ENCODE data around the gene XIRP1.

DNA sequence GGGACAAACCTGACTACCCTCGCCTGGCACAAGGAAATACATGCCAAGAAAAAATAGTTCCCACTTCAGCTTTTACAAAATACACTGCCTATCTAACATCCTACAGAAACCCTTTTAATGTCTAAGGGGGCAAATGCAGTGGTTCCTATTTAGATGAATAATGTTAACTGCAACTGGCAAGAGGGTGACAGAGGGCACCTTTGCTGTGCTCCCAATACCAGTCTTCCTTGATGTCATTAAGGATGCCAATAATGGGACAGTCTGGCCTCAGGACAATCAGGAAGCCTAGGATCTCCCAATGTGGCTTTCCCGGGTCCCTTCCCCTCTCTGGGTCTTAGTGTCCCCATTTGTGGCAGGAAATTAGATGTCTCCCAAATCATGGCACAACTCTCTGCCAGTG is 53.0 kb downstream of the XIRP1 start:
- TF ChIP-seq CTCF (IDR thresholded peaks at IDR 0.05) (no peak), POLR2A (IDR thresholded peaks at IDR 0.05) (no peak)

Data from uterus (tissue), 2 donors.